Fibroblast of mammary gland (primary cell): ENCODE results near the gene RAP1GAP2.

Source experiments
- DNase-seq: peaks from one replicate; pipeline ENCODE4 v3.0.0-alpha.2; 2010; ENCODE audit warnings: low read depth
- H3K4me3 ChIP-seq: 2 replicates; pipeline ENCODE4 v1.5.1; 2011; ENCODE audit warnings: low read depth, mild to moderate bottlenecking, low read length, moderate library complexity; ENCODE audit not compliant: control insufficient read depth
- CTCF ChIP-seq: conservative IDR thresholded peaks from 2 replicates; pipeline ENCODE4 v1.5.1; 2011; ENCODE audit warnings: low read depth, low read length, inconsistent platforms; ENCODE audit not compliant: control insufficient read depth, insufficient read depth

The RAP1GAP2 gene

GRCh38 chr17:2936351-2936750 lies 140.1 kb downstream of the RAP1GAP2 start:
- no peak overlapping the region for H3K4me3 ChIP-seq
- TF ChIP-seq CTCF: no peak
- no peak for DNase-seq

GRCh38 chr17:2936771-2937321 lies 140.6 kb downstream of the RAP1GAP2 start:
- TF ChIP-seq CTCF: no peak
- H3K4me3 ChIP-seq: no peak overlapping the region
- no peak for DNase-seq

DNA sequence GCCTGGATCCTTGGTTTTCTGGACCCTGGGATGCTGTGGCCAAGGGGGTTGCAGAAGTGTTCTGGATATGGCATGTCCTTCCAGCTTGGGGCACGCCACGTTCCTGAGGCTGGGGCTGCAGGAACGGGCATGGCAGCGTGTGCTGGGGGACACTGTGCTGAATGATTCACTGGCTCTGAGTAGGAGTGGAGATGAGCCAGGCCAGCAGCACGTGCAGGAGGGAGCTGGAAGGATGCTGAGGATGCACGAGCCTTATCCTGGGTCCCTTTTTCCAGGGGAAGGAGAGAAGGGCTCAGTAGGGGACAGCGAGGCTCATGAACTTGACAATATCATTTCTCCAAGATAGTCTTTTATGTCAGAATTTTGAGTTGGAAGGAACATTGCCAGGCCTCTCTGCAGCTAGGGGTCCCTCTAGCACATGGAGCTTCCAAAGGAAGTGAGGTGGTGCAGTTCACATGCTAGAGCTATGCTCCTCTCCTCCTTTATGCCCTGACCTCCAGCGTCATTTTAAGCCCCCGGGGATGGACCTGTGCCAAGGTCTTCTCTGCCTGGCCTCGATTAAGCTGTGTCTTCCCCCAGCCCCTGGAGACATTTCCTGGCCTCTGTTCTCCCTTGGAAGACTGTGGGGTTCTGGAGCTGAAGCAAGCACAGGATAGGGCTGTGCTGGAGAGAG lies 141.2 kb downstream of the RAP1GAP2 start:
- peak; percentile 54 for DNase-seq
- peak; percentile 27 for TF ChIP-seq CTCF
- no peak overlapping the region for H3K4me3 ChIP-seq

DNA sequence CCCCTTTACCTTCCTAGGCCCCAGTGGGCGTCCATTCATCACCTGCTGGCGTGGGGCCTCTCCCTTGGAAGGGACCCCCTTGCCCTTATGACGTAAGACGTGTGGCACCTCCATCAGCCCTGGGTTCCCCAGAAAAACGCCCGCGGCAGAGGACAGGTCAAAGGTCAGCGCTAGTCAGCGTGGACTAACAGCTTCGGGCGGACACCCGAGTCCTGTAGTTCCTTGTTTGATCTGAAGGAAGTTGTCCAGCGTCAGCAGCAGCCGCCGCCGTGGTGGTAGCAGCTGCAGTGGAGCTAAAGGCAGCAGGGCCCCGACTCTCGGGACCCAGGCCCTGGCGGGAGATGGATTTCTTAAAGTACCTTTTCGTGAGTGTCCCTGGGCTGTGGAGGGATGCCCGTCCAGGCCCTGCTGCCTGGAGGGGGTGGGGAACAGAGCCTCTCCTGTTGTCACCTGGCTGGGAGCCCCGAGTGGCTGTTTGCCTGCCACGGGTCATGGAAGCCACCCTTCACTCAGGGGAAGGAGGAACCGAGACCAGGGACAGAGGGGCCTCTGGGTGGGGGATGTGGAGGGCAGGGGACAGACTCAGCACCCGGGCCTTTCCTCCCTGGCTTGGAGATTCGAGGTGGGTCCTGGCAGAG lies 143.6 kb downstream of the RAP1GAP2 start:
- TF ChIP-seq CTCF: no peak
- no peak overlapping the region for H3K4me3 ChIP-seq
- DNase-seq: no peak

- no peak for DNase-seq
Observed at GRCh38 chr17:2940352-2940751, 144.1 kb downstream of the RAP1GAP2 start.

GRCh38 chr17:2943981-2944380 lies 147.7 kb downstream of the RAP1GAP2 start:
- TF ChIP-seq CTCF: no peak
- no peak overlapping the region for H3K4me3 ChIP-seq
- no peak for DNase-seq

More at GRCh38 chr17:2940352-2940751, 144.1 kb downstream of the RAP1GAP2 start:
- no peak for TF ChIP-seq CTCF
- no peak overlapping the region for H3K4me3 ChIP-seq
